GM10248 (cell line): ENCODE data around the gene TRIM29.

Experiments used
- CTCF ChIA-PET: fragments of 300-600 bp; sonication (Branson Sonifier 250); formaldehyde crosslinking; extraction: SDS; loops from one replicate; lab custom pipeline; 2021; ENCODE audit warnings: antibody characterized with exemption; lab: Yijun Ruan, JAX
- POLR2A ChIA-PET: fragments of 350-650 bp; sonication (Branson Sonifier 250); formaldehyde crosslinking; extraction: SDS; loops from one replicate; lab custom pipeline; 2020; ENCODE audit warnings: antibody characterized with exemption; lab: Yijun Ruan, JAX
- DNase-seq: peaks from one replicate; pipeline ENCODE4 v3.0.0; 2012; ENCODE audit errors: extremely low spot score
- TF ChIP-seq, protein P1 (sequence below): IDR thresholded peaks from 2 replicates; pipeline ENCODE4 v1.5.1; 2012; ENCODE audit warnings: mild to moderate bottlenecking, low read depth; ENCODE audit errors: extremely low read depth, missing control alignments, control extremely low read depth

The TRIM29 gene

DNA sequence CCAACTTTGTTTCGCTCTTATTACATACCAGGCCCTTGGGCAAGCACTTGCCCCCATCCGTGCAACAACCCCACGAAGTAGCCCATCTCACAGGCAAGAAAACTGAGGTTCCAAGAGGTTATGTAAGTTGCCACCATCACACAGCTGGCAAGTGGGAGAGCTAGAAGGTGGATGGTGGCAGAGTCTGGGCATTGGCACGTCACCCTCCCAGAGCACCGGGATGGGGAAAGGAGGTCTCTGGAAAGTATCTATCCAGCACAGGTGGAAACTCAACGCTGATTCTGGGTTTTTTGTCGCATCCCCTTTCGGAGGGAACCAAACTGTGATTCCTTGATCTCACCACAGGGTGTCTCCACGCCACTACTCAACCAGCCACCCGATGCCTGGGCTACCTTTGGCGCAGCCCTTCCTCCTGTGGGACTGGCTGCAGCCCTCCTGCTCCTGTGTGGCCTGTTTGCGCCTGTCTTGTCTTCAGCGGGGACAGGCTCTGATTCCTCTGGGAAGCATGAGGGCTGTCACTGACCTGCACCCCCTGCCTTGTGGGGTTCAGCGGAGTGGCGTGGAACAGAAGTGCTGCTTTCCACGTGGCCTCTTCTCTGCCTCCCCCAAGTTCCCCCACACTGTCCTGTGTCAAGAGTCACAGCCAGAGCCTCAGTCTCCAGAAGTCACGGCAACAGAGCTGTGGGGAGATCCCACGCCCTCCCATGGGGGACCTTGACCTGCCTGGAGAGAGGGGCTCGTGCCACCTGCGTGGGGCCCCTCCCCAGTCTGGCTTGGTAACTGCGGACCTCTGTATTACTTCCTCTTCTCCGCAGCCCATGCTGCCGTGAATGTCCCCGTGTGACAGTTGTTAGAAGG, 34.4 kb upstream of the TRIM29 start:
- ChIA-PET CTCF (interaction anchor here (0.7 to 12.9 kb wide), 14 partner anchors 7 to 558 kb away, joined by 3 to 219 read pairs (median 4); partner anchors contain the start of gene POU2F3), POLR2A (no interaction called here)
- peak; percentile 82 for DNase-seq
- TF ChIP-seq, protein P1, sequence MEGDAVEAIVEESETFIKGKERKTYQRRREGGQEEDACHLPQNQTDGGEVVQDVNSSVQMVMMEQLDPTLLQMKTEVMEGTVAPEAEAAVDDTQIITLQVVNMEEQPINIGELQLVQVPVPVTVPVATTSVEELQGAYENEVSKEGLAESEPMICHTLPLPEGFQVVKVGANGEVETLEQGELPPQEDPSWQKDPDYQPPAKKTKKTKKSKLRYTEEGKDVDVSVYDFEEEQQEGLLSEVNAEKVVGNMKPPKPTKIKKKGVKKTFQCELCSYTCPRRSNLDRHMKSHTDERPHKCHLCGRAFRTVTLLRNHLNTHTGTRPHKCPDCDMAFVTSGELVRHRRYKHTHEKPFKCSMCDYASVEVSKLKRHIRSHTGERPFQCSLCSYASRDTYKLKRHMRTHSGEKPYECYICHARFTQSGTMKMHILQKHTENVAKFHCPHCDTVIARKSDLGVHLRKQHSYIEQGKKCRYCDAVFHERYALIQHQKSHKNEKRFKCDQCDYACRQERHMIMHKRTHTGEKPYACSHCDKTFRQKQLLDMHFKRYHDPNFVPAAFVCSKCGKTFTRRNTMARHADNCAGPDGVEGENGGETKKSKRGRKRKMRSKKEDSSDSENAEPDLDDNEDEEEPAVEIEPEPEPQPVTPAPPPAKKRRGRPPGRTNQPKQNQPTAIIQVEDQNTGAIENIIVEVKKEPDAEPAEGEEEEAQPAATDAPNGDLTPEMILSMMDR, result peak; percentile 74

DNA sequence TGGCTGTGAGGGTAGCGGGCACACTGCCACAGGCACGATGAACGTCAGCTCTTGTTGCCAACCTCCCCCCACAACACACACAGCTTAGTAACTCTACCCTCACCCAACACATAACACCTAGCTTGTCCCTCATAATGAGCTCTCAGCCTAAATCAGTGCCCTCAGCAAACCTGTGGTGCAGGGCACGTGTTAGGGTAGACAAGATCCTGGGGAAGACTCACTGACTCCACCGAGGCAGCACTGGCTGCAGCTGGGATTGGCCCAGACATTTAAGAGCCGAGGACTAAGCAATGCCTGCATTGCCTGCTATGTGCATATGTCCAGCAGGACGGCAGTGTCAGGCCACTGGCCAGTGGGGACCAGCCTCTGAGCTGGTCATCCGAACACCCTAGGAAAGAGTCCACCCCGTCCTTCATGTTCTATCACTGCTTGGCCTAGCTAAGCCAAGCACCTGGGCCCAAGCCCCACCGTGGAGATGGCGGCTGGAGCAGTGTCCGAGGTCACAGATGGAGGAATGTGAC, 32.9 kb upstream of the TRIM29 start:
- TF ChIP-seq, protein P1, result no peak
- CTCF ChIA-PET, result interaction anchor here (0.6 to 12.9 kb wide), 14 partner anchors 9 to 556 kb away, joined by 3 to 219 read pairs (median 4); partner anchors contain the start of gene POU2F3
- peak; percentile 11 for DNase-seq
- POLR2A ChIA-PET, result no interaction called here

DNA sequence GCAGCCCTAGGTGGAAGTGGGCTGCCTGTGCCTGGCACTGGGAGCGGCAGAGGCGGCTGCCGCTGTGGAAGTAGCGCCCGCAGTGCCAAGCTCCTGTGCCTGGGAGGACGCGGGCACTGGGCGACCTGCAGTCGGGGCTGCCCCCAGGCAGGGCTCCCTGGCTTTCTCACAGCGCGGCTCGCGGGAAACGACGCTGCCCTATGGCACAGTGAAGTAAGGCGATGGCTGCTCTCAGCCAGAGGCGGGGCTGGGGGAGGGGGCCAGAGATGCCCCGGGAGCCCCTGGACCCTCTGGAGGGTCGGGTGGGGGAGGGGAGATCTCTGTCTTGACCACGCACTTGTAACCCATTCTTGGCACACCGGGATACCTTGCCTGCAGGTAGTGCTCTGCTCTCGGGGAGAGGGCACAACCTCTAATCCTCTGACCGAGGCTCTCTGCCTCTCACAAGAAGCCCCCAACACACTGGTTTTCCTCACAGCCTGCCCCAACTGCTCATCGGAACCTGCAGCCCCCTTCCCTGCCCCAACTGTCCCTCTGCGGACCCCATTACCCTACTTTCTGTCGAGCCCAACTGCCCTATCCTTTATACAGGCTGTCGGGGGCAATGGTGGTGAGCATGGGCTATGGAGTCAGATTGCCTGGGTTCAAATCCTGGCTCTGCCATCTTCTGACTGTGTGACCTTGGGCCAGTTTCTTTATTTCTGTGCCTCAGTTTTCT, 32.2 kb upstream of the TRIM29 start:
- ChIA-PET CTCF (interaction anchor here (0.6 to 12.9 kb wide), 13 partner anchors 9 to 556 kb away, joined by 3 to 219 read pairs (median 3); partner anchors contain the start of gene POU2F3), POLR2A (no interaction called here)
- DNase-seq, result no peak
- TF ChIP-seq, protein P1, result no peak

DNA sequence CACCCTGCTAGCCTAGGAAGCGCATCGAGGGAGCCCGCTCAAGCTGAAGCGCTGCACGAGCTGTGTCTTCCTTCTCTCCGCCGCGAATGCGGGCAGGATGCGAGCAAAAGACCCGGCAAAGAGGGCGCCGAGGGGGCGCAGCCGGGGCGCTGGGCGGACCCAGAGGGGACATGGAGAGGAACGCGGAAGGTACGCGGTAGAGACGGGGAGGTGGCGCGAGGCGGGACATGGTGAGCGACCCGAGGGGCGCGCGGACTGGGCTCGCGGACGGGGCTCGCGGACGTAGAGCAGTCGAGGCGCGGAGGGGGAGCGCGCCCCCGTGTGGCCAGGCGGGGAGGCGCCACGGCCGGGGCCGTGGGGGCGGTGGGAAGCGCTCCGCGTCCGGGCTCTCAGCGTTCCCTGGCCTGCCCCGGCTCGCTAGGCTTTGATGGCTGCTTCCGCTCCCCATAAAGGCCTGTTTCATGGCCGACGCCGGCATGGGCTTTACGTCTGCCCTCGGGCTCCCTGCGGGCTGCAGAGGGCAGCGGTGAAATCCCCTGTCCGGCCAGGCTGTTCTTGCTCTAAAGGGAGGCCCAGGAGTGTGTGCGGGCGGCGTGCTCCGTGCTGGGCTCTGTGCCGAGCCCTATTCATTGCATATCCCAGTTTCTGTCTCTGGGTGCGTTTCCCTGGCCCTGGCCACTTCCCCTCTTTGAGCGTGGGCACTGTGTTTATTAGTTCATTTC, 31.2 kb upstream of the TRIM29 start:
- DNase-seq, result peak; percentile 83
- POLR2A ChIA-PET, result no interaction called here

DNA sequence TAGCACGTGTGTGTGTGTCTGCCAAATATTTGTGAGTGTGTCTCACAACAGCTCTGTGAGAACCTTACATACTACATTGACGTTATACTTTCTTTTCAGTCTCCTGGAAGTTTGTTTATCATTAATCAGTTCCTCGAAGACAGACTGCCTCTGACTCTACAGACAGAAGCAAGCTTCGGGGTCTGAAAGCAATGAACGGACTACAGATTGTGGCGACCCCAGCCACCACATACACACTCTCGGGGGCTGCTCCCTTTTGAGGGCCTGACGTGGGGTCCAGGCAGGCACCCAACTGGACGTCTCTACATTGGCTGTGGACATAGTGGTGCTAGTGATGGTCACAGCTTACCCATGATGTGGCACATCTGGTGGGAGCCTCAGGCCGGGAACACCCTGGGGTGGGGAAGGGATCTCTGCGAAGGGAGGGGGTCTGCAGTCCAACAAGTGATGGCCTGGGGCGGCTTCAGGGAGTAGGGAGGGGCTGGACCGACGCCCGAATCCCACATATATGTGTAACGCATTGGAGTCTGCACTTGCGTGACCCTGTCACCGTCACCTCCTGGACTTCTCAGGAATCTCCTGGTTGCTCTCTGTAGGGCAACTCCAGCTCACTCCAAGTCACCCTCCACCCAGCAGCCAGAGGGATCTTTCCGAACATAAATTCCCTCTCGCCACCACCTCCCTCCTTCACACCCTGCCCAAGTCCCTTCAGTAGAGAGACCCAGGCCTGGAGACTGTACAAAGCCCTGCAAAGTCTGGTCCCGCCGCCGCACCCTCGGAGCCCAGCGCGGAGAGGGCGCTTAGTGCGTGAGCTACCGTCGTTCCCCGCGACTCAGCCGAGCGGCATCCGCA, 30.4 kb upstream of the TRIM29 start:
- TF ChIP-seq, protein P1, result no peak
- DNase-seq, result peak; percentile 6
- ChIA-PET POLR2A (no interaction called here), CTCF (interaction anchor here (0.7 to 12.9 kb wide), 14 partner anchors 8 to 503 kb away, joined by 3 to 219 read pairs (median 4); partner anchors contain the start of gene POU2F3)

More for the DNA sequence above, 31.2 kb upstream of the TRIM29 start:
- CTCF ChIA-PET, result interaction anchor here (0.7 to 12.9 kb wide), 17 partner anchors 8 to 504 kb away, joined by 3 to 219 read pairs (median 3); partner anchors contain the start of gene POU2F3
- TF ChIP-seq, protein P1, result peak; percentile 78
